HepG2 (cell line): ENCODE data around the gene MTSS2. TPM values are rescaled to one million over a fixed set of nuclear protein-coding genes. Genes with fewer than 3 reads are reported as not detected.

Experiments used
- BCL3 ChIP-seq: sonication (generic); formaldehyde crosslinking; IDR thresholded peaks from 2 replicates; pipeline ENCODE4 v1.5.1; 2020; ENCODE audit warnings: mild to moderate bottlenecking, missing genetic modification reagents, moderate library complexity
- CHD4 ChIP-seq: fragments of 200-600 bp; sonication (generic); IDR thresholded peaks from 2 replicates; pipeline ENCODE4 v1.7.0; 2017; ENCODE audit warnings: mild to moderate bottlenecking, low read length, borderline replicate concordance
- FOXA3 ChIP-seq: IDR thresholded peaks from 2 replicates; pipeline ENCODE4 v1.6.1; 2016; ENCODE audit warnings: missing genetic modification reagents, missing compliant biosample characterization
- HOXA5 ChIP-seq: sonication (generic); formaldehyde crosslinking; IDR thresholded peaks from 2 replicates; pipeline ENCODE4 v1.4.0; 2020; ENCODE audit warnings: missing genetic modification reagents
- HOXA7 ChIP-seq: sonication (generic); formaldehyde crosslinking; IDR thresholded peaks from 2 replicates; pipeline ENCODE4 v1.8.1; 2022; ENCODE audit warnings: mild to moderate bottlenecking, missing genetic modification reagents, moderate library complexity
- KAT2B ChIP-seq: fragments of 150-350 bp; IDR thresholded peaks from 2 replicates; pipeline ENCODE4 v1.6.1; 2014; ENCODE audit warnings: low read depth, low read length, borderline replicate concordance
- POLR2AphosphoS5 ChIP-seq: IDR thresholded peaks from 2 replicates; pipeline ENCODE4 v1.6.1; 2012; ENCODE audit warnings: low read depth, low read length
- SP1 ChIP-seq, 2 experiments: fragments of 450-650 bp in 1 of 2; sonication (generic) in 1 of 2; formaldehyde crosslinking in 1 of 2; IDR thresholded peaks; 2 replicates each; pipeline versions ENCODE4 v1.4.0 to v1.6.1; 2016 to 2020; ENCODE audit warnings: missing genetic modification reagents in 1 of 2
- SP140L ChIP-seq: sonication (generic); formaldehyde crosslinking; IDR thresholded peaks from 2 replicates; pipeline ENCODE4 v1.4.0; 2020; ENCODE audit warnings: missing genetic modification reagents, borderline replicate concordance
- ZNF30 ChIP-seq: sonication (generic); formaldehyde crosslinking; IDR thresholded peaks from 2 replicates; pipeline ENCODE4 v1.5.0; 2020; ENCODE audit warnings: mild to moderate bottlenecking, missing genetic modification reagents
- ZNF597 ChIP-seq: sonication (generic); formaldehyde crosslinking; IDR thresholded peaks from 2 replicates; pipeline ENCODE4 v1.5.0; 2020; ENCODE audit warnings: missing genetic modification reagents
- ZNF83 ChIP-seq: sonication (generic); formaldehyde crosslinking; IDR thresholded peaks from 2 replicates; pipeline ENCODE4 v1.4.0; 2020; ENCODE audit warnings: missing genetic modification reagents, mild to moderate bottlenecking, borderline replicate concordance
- polyA plus RNA-seq, 8 experiments: library from polyadenylated mRNA; depleted of rRNA in 3 of 8; stranded (reverse) in 7 of 8; unstranded in 1 of 8; fragments of >200 nt; fragmentation: Illumina TruSeq in 4 of 8; extraction: Trizol in 4 of 8; gene quantifications; 2 replicates each; pipeline versions ENCODE4 v1.2.1 to v1.2.3, GENCODE V29; 2011 to 2016; ENCODE audit warnings: low read depth in 4 of 8, missing spikeins in 1 of 8, mixed read lengths in 1 of 8; ENCODE audit not compliant: insufficient read depth in 1 of 8
- total RNA-seq, 5 experiments: library from RNA; depleted of rRNA; stranded (reverse); fragments of >200 nt; fragmentation: Illumina TruSeq; extraction: Trizol; gene quantifications; 2 replicates each; pipeline ENCODE4 v1.2.3, GENCODE V29; 2016; ENCODE audit warnings: low read depth in 1 of 5
- TF ChIP-seq, protein P1 (sequence below): sonication (generic); formaldehyde crosslinking; IDR thresholded peaks from 2 replicates; pipeline ENCODE4 v1.4.0; 2020; ENCODE audit warnings: missing genetic modification reagents
- TF ChIP-seq, protein P2 (sequence below): IDR thresholded peaks from 2 replicates; pipeline ENCODE4 v1.6.1; 2016; ENCODE audit warnings: low read depth, missing genetic modification reagents, missing compliant biosample characterization
- TF ChIP-seq, protein P3 (sequence below): sonication (generic); formaldehyde crosslinking; IDR thresholded peaks from 2 replicates; pipeline ENCODE4 v1.4.0; 2020; ENCODE audit warnings: missing genetic modification reagents, borderline replicate concordance

The MTSS2 gene
- total and polyA plus RNA-seq, 2 of the 13 experiments (the other 11 are each of a cell fraction or from before 2014, with no cell fraction given) = 132 to 242 TPM

GRCh38 chr16:70724146-70725023 lies 38.5 kb upstream of the MTSS2 start (continued):
- no peak for TF ChIP-seq BCL3
- TF ChIP-seq, protein P1, sequence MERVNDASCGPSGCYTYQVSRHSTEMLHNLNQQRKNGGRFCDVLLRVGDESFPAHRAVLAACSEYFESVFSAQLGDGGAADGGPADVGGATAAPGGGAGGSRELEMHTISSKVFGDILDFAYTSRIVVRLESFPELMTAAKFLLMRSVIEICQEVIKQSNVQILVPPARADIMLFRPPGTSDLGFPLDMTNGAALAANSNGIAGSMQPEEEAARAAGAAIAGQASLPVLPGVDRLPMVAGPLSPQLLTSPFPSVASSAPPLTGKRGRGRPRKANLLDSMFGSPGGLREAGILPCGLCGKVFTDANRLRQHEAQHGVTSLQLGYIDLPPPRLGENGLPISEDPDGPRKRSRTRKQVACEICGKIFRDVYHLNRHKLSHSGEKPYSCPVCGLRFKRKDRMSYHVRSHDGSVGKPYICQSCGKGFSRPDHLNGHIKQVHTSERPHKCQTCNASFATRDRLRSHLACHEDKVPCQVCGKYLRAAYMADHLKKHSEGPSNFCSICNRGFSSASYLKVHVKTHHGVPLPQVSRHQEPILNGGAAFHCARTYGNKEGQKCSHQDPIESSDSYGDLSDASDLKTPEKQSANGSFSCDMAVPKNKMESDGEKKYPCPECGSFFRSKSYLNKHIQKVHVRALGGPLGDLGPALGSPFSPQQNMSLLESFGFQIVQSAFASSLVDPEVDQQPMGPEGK (CRISPR knock-in tag) = peak; percentile 95
- peak; percentile 84 for TF ChIP-seq KAT2B
- no peak for TF ChIP-seq ZNF597
- TF ChIP-seq ZNF30 (CRISPR knock-in tag) = 0 out of 2 replicates have a peak, but pooled peaks have one; percentile 36
- TF ChIP-seq, protein P2, sequence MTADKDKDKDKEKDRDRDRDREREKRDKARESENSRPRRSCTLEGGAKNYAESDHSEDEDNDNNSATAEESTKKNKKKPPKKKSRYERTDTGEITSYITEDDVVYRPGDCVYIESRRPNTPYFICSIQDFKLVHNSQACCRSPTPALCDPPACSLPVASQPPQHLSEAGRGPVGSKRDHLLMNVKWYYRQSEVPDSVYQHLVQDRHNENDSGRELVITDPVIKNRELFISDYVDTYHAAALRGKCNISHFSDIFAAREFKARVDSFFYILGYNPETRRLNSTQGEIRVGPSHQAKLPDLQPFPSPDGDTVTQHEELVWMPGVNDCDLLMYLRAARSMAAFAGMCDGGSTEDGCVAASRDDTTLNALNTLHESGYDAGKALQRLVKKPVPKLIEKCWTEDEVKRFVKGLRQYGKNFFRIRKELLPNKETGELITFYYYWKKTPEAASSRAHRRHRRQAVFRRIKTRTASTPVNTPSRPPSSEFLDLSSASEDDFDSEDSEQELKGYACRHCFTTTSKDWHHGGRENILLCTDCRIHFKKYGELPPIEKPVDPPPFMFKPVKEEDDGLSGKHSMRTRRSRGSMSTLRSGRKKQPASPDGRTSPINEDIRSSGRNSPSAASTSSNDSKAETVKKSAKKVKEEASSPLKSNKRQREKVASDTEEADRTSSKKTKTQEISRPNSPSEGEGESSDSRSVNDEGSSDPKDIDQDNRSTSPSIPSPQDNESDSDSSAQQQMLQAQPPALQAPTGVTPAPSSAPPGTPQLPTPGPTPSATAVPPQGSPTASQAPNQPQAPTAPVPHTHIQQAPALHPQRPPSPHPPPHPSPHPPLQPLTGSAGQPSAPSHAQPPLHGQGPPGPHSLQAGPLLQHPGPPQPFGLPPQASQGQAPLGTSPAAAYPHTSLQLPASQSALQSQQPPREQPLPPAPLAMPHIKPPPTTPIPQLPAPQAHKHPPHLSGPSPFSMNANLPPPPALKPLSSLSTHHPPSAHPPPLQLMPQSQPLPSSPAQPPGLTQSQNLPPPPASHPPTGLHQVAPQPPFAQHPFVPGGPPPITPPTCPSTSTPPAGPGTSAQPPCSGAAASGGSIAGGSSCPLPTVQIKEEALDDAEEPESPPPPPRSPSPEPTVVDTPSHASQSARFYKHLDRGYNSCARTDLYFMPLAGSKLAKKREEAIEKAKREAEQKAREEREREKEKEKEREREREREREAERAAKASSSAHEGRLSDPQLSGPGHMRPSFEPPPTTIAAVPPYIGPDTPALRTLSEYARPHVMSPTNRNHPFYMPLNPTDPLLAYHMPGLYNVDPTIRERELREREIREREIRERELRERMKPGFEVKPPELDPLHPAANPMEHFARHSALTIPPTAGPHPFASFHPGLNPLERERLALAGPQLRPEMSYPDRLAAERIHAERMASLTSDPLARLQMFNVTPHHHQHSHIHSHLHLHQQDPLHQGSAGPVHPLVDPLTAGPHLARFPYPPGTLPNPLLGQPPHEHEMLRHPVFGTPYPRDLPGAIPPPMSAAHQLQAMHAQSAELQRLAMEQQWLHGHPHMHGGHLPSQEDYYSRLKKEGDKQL (CRISPR knock-in tag) = 0 out of 2 replicates have a peak, but pooled peaks have one; percentile 35
- peak; percentile 82; the same call in 1 of the 2 replicates for TF ChIP-seq CHD4
- no peak; the same call in 1 of the 2 replicates for TF ChIP-seq SP140L
- TF ChIP-seq, protein P3, sequence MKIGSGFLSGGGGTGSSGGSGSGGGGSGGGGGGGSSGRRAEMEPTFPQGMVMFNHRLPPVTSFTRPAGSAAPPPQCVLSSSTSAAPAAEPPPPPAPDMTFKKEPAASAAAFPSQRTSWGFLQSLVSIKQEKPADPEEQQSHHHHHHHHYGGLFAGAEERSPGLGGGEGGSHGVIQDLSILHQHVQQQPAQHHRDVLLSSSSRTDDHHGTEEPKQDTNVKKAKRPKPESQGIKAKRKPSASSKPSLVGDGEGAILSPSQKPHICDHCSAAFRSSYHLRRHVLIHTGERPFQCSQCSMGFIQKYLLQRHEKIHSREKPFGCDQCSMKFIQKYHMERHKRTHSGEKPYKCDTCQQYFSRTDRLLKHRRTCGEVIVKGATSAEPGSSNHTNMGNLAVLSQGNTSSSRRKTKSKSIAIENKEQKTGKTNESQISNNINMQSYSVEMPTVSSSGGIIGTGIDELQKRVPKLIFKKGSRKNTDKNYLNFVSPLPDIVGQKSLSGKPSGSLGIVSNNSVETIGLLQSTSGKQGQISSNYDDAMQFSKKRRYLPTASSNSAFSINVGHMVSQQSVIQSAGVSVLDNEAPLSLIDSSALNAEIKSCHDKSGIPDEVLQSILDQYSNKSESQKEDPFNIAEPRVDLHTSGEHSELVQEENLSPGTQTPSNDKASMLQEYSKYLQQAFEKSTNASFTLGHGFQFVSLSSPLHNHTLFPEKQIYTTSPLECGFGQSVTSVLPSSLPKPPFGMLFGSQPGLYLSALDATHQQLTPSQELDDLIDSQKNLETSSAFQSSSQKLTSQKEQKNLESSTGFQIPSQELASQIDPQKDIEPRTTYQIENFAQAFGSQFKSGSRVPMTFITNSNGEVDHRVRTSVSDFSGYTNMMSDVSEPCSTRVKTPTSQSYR = peak; percentile 72
- TF ChIP-seq HOXA7 (CRISPR knock-in tag) = no peak
- peak; percentile 72 for TF ChIP-seq FOXA3 (CRISPR knock-in tag)
- TF ChIP-seq ZNF83 (CRISPR knock-in tag) = no peak
- no peak for TF ChIP-seq SP1 (IDR thresholded peaks at IDR 0.05)
- no peak for TF ChIP-seq SP1 (CRISPR knock-in tag; IDR thresholded peaks at IDR 0.05)
- TF ChIP-seq HOXA5 (CRISPR knock-in tag) = peak; percentile 68
- TF ChIP-seq POLR2AphosphoS5 = peak; percentile 85
